ENCODE data around the gene TBC1D8.
"Not testable (repeated sequence)": the region's sequence is repeated elsewhere in the genome, so short reads cannot be mapped to it uniquely, and the experiment has no call there.

TBC1D8 gene

DNA sequence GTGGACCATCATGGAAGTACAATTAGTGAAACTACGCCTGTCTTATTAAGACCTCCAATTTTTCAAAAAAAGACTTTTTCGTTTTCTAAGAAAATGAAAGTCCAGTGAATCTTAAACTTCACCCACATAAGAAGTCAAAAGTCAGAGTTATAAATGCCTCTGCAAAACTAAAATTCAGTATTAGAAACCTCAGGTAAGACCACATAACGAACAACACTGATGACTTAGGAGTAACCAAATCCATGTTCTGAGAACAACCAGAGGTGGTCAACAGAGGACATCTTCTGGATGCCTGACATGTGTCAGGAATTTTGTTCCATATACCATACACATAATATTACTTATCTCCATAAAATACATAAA is 86.7 kb downstream of the TBC1D8 start:
- no peak for DNase-seq (ENCODE audit: low spot score)

DNA sequence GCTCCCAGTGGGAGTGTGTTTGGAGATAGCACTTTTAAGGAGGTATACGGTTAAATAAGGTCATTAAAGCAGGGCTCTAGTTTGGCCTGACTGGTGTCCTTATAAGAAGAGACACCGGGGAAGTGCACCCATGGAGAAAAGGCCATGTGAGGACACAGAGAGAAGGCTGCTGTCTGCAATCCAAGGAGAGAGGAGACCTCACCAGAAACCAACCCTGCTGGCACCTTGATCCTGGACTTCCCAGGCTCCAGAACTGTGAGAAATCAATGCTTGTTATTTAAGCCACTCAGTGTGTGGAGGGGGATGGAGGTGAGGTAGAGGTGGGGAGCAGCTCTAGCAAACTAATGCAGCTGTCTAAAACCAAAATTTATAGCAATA is 87.1 kb downstream of the TBC1D8 start:
- DNase-seq (ENCODE audit: low spot score): no peak

DNA sequence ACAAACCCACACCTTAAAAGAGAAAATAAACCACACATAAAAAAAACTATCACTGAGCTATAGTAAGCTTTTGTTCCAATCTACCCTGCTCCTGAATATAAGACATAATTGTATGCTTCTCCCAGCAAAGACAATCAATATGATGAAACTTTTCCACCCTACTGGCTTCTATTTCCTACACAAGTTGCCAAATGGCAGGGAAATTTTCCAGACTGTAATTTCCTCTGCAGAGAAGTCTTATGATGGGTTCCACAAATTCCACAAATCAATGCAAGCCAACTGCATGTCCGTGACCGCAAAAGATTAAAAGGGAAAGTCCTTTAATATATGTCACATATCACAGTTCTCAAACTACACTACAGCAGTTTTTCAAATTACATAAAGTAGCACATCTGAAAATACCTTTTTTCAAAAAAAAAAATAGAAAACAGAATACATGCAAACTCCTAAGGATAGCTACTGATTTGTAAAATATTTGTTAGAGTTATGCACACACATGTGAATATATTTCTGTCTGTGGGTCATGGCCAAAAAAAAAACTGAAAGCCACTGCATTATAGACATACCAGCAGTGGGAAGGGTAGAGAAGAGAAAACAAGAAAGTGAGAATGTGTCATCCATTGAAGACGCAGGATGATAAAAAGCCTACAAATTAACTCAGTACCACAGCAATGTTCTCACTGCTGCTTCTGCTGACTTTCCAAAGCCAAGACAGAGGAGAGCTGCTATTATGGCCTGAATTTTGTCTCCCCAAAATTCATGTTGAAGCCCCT is 87.6 kb downstream of the TBC1D8 start:
- no peak for DNase-seq (ENCODE audit: low spot score)

DNA sequence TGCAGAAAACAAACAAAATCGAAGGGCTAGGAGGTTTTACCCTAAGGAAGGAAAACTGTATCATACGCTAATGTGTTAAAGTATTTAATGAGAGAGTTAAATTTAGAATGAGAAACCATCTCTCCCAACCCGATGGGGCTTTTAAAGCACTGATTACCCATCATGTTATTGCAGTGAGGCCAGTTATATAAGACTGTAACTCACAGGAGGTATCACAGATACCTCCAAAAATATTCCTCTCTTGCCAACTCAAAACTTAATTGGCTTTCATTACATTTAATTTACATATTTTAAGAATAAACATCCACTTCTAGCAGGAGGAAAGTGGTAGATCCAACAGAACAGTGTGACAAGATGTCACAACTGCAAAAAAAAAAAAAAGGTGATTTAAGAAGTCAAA is 92.8 kb downstream of the TBC1D8 start:
- no peak for DNase-seq (ENCODE audit: low spot score)

DNA sequence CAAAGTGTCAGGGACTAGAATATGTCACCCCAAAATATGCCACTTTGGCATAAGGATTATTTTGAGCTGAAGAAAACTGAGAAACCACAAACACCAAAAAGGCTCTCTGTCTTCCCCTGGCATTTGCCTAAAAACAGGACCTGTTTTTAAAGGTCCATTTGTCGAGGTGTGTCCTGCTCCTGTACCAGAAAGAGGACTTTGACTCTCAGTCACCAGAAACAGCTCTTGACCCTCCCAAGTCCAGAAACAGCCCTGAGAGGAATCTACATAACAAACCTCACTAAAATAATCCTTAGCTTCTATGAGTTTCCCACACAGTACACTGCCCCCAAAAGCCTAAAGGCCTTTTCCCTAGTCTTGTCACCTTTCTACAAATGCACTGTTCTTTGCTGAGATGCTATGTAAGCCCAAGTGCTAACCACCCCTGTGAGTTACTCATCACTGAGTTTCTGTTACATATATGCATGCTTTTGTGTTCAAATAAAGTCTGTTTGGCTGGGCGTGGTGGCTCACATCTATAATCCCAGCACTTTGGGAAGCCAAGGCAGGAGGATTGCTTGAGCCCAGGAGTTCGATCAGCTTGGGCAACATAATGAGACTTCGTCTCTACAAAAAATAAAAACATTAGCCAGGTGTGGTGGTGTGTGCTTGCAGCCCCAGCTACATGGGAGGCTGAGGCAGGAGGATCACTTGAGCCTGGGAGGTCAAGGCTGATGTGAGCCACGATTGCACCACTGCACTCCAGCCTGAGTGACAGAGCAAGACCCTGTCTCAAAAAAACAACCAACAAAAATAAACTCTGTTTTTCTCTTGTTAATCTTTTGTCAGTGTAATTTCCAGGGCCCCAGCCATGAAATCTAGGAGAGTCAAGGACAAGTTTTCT is 93.9 kb downstream of the TBC1D8 start:
- no peak for DNase-seq (ENCODE audit: low spot score)

DNA sequence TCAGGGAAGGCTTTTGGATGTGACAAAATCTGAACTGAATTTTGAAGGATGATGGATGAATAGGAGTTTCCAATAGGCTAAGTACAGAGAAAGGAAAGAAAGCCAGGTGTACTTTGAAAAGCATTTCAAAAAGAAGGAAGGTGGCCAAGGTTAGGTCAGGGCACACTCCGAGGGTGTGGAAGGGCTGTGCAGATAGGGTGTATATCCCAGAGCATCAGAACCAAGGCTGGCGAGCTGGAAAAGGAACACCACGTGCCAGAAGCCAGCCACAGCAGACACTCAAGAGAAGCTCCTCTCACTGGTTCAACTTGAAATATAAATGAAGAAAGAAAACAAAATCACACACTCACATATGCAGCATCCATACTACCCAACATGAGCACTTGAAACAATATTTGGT is 98.1 kb downstream of the TBC1D8 start:
- no peak for DNase-seq (ENCODE audit: low spot score)

DNA sequence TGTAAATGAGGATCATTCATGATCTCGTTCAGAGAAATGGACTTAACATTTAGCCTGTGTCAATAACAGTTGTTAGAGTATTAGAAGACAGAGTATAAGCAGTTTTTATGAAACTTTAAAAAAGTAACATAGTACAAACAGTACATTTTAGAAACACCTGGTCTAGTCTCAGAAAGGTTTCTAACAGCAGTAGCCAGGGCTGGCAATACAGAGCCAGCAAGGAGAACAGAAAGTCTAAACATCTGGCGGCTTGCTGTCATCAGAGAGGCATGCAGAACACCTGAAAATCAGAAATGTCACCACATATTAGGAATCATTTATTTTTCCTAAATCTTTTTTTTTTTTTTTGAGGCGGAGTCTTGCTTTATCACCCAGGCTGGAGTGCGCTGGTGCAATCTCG is 99.0 kb downstream of the TBC1D8 start:
- no peak for DNase-seq (ENCODE audit: low spot score)

DNA sequence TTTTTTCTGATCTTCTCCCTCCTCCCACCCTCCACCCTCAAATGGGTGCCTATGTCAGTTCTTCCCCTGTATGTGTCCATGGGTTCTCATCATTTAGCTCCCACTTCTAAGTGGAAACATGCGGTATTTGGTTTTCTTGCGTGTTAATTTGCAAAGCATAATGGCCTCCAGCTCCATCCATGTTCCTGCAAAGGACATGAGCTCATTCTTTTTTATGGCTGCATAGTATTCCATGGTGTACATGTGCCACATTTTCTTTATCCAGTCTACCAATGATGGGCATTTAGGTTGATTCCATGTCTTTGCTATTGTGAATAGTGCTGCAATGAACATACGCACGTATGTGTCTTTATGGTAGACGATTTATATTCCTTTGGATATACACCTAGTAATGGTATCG is 100.3 kb downstream of the TBC1D8 start:
- not testable (repeated sequence) for DNase-seq (ENCODE audit: low spot score)

DNA sequence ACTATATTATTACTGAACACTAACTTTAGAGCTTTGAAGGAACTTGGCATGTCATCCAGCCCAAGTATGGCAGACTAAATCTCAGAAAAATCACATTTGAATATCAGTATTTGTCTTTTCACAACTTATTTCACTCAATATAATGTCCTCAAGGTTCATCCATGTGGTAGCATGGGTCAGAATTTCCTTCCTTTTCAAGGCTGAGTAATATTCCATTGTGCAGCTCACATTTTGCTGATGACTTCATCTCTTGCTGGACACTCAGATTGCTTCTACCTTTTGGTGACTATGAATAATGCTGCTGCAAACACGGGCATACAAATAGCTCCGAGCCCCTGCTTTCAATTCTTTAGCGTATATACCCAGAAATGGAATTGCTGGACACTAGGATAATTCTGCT is 102.4 kb downstream of the TBC1D8 start:
- no peak for DNase-seq (ENCODE audit: low spot score)

DNA sequence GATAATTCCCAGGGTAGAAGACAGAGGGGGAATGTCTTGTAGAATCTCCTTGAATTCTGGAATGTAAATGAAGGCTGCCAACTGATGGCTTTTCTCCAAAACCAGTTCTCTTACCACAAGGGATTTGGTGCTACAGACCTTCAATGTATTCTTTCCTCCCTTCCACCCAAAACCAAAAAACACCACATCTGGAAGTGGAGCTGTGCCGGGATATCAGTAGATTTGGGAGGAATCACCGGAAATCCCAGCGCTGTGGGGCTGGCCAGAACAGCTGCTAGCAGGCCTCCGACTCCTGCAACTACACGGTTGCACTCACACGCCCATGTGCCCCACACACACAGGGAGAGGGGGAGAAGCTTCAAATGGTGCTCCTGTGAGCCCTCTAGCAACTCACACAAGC is 103.4 kb downstream of the TBC1D8 start:
- no peak for DNase-seq (ENCODE audit: low spot score)

DNA sequence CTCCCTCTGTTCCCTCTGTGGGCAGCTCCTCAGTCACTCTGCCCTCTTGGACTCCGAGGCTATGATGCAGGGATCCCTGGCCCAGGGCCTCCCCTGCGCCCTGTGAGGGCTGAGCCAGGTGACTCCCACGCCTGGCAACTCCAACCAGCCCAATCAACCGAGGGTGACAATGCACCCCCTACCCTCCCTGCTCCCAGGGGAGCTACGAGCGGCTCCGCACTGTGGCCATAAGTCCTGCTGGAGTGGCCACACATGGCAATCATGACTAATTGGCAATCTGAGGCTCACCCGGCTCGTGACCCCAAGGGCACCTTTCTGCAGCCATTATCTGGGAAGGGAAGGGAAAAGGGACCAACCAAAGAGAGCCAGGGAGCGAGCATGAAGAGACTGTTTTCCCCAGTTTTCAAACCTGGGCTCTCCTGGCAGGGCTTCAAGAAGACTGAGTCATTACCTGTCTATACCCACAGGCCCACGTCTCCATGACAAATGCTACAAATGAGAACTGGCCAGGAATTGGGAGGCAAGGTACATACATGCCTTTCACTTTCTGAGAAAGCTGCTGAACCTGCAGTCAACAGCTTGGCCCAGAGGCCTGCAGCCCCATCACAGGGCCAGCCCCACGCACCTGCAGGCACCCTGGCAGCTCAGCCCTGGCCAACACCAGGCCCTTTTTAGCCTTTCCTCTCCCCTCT is 104.0 kb downstream of the TBC1D8 start:
- no peak for DNase-seq (ENCODE audit: low spot score)

DNA sequence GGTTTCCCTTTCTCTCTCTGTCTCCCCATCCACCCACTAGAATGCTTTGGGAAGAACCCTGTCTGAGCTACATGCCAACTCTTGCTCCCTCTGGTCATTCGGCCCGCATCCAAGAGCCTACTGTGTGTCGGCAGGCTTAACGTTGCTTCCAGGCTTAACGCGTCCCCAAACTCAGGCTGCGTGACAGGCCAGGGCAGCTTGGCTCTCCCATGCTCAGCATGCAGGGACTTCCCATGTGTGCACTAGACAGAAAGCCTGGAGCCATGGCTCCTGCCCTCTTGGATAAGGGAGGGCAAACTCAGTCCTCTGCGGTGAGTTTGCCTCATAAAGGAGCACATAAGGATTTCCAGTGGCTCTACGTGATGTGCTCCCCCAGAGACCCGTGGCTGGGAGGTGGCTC is 105.9 kb downstream of the TBC1D8 start:
- DNase-seq (ENCODE audit: low spot score): no peak

DNA sequence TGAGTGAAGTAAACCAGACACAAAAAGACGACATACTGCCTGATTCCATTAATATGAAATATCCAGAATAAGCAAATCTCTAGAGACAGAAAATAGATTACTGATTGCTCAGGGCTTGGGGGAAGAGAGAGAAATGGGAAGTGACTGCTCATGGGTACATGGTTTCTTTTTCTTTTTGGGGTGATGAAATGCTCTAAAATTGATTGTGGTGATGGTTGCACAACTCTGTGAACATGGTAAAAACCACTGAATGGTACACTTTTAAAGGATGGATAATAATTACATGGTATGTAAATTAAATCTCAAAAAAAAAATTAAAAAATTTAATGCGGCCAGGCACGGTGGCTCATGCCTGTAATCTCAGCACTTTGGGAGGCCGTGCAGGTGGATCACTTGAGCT is 109.8 kb downstream of the TBC1D8 start:
- peak; percentile 28 for DNase-seq (ENCODE audit: low spot score)

DNA sequence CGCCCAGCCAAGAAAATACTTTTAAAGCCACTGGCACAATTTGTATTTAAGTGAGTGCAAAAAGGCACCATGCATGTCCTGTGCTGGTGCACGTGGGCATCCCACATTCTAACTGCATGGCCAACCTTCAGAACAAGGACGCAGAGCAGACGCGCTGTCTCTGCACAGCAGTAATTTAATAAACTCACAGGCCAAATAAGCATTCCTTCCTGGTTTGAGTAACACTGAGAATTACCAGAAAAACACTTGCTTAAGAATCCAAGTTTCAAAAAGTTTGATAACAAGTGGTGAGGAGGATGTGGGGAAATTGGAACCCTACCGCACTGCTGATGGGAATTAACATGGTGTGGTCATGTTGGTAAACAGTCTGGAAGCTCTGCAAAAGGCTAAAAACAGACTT is 110.4 kb downstream of the TBC1D8 start:
- DNase-seq (ENCODE audit: low spot score): no peak

DNA sequence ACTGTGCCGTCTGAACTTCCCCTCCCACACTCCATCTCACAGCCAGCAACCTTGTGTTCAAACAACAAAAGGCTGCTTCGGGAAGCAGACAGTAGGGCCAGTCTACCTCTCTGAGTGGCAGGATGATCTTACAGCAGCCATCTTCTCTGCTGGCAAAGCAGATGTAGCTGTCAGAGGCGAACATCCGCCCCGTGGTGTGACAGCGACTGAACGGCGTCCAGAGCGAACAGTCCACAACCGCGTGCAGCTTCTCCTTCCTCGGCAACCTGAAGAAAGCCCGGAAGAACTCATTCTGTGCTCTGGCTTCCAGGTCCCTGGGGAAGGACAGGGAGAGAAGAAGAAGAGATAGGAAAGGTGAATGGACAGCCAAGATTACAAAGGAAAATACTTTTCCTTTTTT is 111.1 kb downstream of the TBC1D8 start:
- DNase-seq (ENCODE audit: low spot score): no peak

DNA sequence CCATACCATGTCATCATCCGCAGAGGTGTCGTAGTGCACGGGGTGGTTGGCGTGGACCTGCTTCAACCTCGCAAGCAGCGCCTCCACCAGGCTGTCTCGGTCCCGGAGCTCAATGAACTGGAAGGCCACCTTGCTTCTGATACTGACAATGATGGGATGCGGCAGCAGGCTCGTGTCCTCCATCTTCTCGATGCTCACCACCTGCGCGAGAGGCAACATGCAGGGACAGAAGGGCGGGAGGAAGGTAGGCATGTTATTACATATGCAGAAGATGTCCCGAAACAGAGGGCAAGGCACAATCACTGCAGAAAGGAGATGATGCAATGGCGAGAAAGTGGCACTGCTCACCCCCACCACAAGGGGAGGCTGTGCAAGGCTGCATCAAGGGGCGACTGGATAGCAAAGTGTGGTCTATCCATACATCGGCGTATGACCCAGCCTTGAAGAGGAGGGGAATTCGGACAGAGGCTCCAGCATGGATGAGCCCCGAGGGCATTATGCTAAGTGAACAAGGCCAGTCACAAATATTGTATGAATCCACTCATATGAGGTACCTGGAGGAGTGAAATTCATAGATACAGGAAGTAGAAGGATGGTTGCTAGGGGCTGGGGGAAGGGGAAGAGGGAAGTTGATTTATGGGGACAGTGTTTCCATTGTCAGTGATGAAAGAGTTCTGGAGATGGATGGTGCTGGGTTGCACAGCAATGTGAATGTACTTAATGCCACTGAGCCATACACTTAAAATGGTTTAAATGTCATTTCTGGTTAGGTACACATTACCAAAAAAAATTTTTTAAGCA is 112.5 kb downstream of the TBC1D8 start:
- DNase-seq (ENCODE audit: low spot score): no peak

DNA sequence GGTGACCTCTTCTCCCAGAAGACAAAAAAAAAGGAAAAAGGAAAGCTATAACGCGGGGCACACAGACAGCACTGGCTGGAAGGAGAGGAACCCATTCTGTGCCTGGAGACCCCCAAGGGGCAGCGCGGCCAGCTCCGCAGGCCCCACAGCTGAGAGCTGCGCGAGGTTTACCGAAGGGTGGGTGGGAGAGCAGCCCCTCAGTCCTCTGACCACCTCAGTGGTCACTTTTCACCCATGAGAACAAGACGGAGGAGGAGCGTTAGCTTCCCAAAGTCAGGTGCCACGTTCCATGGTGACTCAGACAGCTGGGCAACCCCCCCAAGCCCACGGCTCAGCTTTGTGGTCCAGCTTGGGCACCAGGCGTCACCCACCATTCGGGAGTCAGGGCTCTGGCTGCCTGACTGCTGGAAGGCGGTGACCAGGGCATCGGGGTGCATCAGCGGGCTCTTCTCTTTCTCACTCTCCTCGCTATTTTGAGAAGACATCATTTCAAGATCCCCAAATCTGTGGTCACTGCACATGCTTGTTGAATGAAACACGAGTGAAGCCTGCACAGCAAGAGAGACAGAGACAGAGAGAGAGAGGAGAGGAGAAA is 113.9 kb downstream of the TBC1D8 start:
- no peak for DNase-seq (ENCODE audit: low spot score)

DNA sequence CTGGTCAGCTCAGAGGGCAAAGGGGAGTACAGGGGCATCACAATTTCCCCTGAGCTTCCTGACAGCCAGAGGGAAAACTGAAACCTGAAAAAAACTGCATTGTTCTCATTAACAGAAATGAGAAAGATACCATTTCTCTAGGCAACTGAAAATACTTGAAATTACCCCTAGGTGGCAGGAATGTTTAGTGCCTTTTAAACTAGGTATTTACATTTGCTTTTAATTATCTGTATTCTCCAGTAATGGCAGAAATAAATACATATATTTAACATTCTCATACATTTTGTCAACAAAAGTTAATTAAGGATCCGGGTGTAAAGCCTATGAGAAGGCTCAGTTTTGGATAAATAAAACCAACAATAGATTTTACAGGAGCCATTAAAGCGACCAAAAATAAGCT is 114.6 kb downstream of the TBC1D8 start:
- no peak for DNase-seq (ENCODE audit: low spot score)

DNA sequence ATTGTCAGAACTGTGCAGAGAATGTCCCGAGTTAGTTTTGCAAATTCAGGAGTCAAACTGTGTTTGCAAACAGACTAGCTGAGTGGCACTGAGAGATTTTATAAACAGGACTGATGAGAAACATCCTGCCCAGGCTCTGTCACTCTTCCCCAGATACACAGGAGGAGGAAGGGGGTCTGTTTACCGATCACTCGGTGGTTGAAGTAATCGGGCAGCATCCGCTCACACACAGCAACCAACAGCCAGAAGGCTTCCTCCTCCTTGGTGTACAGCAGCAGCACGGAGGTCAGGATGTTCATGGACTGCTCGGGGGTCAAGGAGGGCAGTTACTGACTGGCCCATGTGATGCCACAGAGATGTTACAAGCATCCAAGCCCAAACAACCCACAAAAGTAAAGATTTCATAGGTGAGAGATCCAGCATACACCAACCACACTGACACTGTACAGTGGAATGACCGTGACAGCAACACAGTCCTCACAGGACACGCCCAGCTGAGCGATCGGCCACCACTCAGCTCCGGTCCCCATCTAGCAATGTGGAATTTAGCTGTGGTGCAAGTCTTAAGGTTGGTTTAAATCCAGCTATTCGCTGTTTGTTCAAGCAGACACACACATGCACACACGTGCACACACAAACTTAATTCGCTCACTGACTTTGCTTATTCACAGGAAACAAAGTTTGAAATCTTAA is 119.0 kb downstream of the TBC1D8 start:
- DNase-seq (ENCODE audit: low spot score): no peak

DNA sequence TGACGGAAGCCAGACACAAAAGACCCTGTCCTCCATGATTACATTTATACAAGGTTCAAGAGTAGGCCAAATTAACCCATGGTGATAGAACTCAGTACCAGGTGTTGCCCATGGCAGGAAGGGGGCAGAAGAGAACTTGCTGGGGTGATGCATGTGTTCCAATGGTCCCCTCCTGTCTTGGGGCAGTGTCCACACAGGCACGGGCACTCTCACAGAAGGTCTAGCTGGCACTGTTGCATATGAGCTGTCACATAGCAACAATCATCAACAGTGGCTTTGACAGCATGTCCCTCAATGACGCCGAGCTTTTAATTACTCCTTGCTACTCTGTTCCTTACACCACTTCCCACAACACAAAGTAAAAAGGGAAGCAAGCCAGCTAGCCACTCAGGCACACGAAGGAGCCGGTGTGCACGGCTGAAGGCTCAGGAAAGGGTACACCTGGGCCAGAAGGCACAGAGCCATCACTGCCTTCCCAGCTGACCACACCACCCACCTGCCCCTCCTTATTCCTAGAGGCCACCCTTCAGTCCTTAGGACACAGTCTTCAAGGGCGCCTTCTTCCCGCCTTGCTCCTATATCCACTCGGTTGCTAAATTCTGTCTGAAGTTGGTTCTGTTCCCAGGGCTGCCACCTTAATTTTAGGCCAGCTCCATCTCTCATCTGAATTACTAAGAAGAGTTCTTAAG is 120.2 kb downstream of the TBC1D8 start:
- DNase-seq (ENCODE audit: low spot score): no peak

DNA sequence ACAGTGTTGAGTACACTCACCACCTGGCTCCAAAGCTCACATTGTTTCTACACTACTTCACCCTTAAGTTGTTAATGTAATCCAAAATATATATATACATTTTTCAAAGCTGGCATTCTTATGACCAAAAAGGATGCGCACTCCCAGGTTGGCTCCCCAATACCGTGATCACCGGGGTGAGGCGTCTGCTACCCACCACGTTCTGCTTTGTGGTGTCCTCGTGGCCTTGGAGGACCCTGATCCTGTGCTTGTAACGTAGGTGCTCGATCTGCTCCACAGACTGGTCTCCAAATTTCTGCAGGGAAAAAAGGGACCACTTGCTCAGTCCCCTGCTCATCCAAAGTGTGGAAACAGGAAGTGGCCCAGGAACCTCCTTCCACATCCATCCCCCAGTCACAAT is 123.3 kb downstream of the TBC1D8 start:
- no peak for DNase-seq (ENCODE audit: low spot score)
